Fibroblast of peridontal ligament (primary cell): ENCODE data around the gene PPP2R5B.
"Not testable (repeated sequence)": the region's sequence is repeated elsewhere in the genome, so short reads cannot be mapped to it uniquely, and the experiment has no call there.

Experiments
- DNase-seq: peaks from one replicate; pipeline ENCODE4 v3.0.0-alpha.2; 2010; ENCODE audit errors: extremely low read depth

Gene PPP2R5B

GRCh38 chr11:64976651-64977050 is 52.2 kb downstream of the PPP2R5B start:
- no peak for DNase-seq

- DNase-seq: not testable (repeated sequence)
These were observed 58.9 kb downstream of the PPP2R5B start for GRCh38 chr11:64983339-64983738.
